Activated naive CD4-positive, alpha-beta T cell treated with anti-CD3 and anti-CD28 coated beads for 36 hours (primary cell): ENCODE results near the gene ZC3H18. TPM values are rescaled to one million over a fixed set of nuclear protein-coding genes. Genes with fewer than 3 reads are reported as not detected.
A peak's percentile ranks its signal among the peaks of the same experiment; 100 is the strongest.

Experiments
- CTCF ChIA-PET: fragments of 350-600 bp; sonication (Branson Sonifier 250); formaldehyde crosslinking; loops from one replicate; lab custom pipeline; 2021; ENCODE audit warnings: antibody characterized with exemption; lab: Charles Lee
- DNase-seq: peaks from one replicate; pipeline ENCODE4 v3.0.0-alpha.2; 2020
- H3K27ac Mint-ChIP-seq: one replicate; pipeline ENCODE4 v1.8.0; 2021; ENCODE audit warnings: mild to moderate bottlenecking, mixed read lengths
- H3K27me3 Mint-ChIP-seq: one replicate; pipeline ENCODE4 v1.8.0; 2021; ENCODE audit warnings: low read depth, mixed read lengths
- H3K36me3 Mint-ChIP-seq: one replicate; pipeline ENCODE4 v1.8.0; 2021; ENCODE audit warnings: low read depth, mixed read lengths
- H3K4me1 Mint-ChIP-seq: one replicate; pipeline ENCODE4 v1.8.0; 2021; ENCODE audit warnings: low read depth, mixed read lengths
- H3K4me3 Mint-ChIP-seq: one replicate; pipeline ENCODE4 v1.8.0; 2021; ENCODE audit warnings: mild to moderate bottlenecking, moderate library complexity, mixed read lengths
- H3K9me3 Mint-ChIP-seq: one replicate; pipeline ENCODE4 v1.8.0; 2021; ENCODE audit warnings: mixed read lengths
- intact Hi-C: fragments of 100-400 bp; cut with micrococcal nuclease; formaldehyde crosslinking; loops from one replicate; pipeline ENCODE4 v1.15.1; 2023
- total RNA-seq, 2 experiments: library from RNA; stranded (reverse); gene quantifications; one replicate each; pipeline ENCODE4 v1.2.3, GENCODE V29; 2021

Gene ZC3H18
- total RNA-seq, 2 experiments from 2014 or later: 55.8 to 58.5 TPM

DNA sequence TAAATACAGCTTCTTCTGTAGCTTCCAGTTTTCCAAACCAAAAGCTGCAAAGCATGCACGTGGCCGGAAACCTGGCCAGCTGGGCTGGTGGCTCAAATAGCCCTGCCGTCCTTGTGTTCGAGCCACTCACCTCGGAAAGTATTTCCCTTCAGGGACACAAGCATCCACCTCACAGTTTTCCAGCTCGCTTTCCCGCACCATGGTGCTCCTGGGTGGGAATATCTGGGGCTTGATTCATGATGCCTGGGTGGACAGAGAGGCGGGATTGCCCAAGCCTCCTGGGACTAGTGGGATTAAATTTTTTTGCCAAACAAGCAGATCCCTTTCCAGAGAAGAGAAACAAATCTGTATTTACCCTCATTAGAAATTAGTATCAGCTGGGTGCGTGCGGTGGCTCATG lies 99.8 kb downstream of the ZC3H18 start:
- DNase-seq: no peak
- Mint-ChIP-seq H3K4me3 (no peak overlapping the region), H3K27me3 (no peaks in the 10 kb centered on the region), H3K27ac (no peak overlapping the region), H3K36me3 (peaks cover 2% of the 10 kb centered on the region), H3K9me3 (no peaks in the 10 kb centered on the region), H3K4me1 (no peaks in the 10 kb centered on the region)
- CTCF ChIA-PET: interaction anchor here (0.8 to 1.0 kb wide), 2 partner anchors 12 to 67 kb away, joined by 3 to 4 read pairs; no protein-coding TSS in a partner anchor
- intact Hi-C loops: no loop called here

DNA sequence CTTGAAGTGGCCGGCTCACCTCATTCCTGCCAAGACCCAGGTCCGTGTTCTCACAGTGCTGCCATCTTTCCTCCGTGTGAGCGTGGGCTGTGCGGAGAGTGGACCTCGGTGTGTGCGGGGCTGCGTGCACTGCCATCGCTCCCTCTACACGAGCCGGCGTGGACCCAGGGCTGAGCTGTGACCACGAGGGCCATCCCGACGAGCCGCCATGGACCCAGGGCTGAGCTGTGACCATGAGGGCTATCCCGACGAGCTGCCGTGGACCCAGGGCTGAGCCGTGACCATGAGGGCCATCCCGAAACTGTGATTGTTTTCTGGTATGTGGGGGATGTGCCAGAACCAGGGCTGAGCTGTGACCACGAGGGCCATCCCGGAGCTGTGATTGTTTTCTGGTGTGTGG lies 101.6 kb downstream of the ZC3H18 start:
- Mint-ChIP-seq H3K27me3 (no peaks in the 10 kb centered on the region), H3K4me1 (no peaks in the 10 kb centered on the region), H3K9me3 (no peaks in the 10 kb centered on the region)

GRCh38 chr16:88672776-88673175 lies 102.6 kb downstream of the ZC3H18 start:
- CTCF ChIA-PET: interaction anchor here (1.1 to 2.1 kb wide), 2 partner anchors 12 to 32 kb away, joined by 3 to 8 read pairs; no protein-coding TSS in a partner anchor

More for the DNA sequence above, 101.6 kb downstream of the ZC3H18 start:
- no peak overlapping the region for H3K4me3 Mint-ChIP-seq
- H3K27ac Mint-ChIP-seq: no peak overlapping the region
- no peak for DNase-seq
- intact Hi-C loops: no loop called here
- CTCF ChIA-PET: interaction anchor here (0.6 to 2.1 kb wide), 2 partner anchors 13 to 179 kb away, joined by 3 to 8 read pairs; no protein-coding TSS in a partner anchor
- H3K36me3 Mint-ChIP-seq: peaks cover 2% of the 10 kb centered on the region

GRCh38 chr16:88673716-88674379 lies 103.6 kb downstream of the ZC3H18 start:
- no peaks in the 10 kb centered on the region for H3K27me3 Mint-ChIP-seq
- no peak for DNase-seq
- H3K4me3 Mint-ChIP-seq: no peak overlapping the region
- CTCF ChIA-PET: interaction anchor here (0.6 to 2.1 kb wide), 2 partner anchors 10 to 11 kb away, joined by 3 to 8 read pairs; no protein-coding TSS in a partner anchor
- H3K27ac Mint-ChIP-seq: no peak overlapping the region
- intact Hi-C loops: no loop called here
- no peaks in the 10 kb centered on the region for H3K36me3 Mint-ChIP-seq
- H3K9me3 Mint-ChIP-seq: no peaks in the 10 kb centered on the region
- H3K4me1 Mint-ChIP-seq: no peaks in the 10 kb centered on the region

More at GRCh38 chr16:88672776-88673175, 102.6 kb downstream of the ZC3H18 start:
- no peak for DNase-seq
- no peaks in the 10 kb centered on the region for H3K27me3 Mint-ChIP-seq
- H3K9me3 Mint-ChIP-seq: no peaks in the 10 kb centered on the region
- no peak overlapping the region for H3K27ac Mint-ChIP-seq
- intact Hi-C loops: no loop called here
- H3K36me3 Mint-ChIP-seq: peaks cover 2% of the 10 kb centered on the region
- no peak overlapping the region for H3K4me3 Mint-ChIP-seq
- no peaks in the 10 kb centered on the region for H3K4me1 Mint-ChIP-seq

- intact Hi-C loops: no loop called here
- Mint-ChIP-seq H3K4me3 (no peak overlapping the region), H3K36me3 (no peaks in the 10 kb centered on the region), H3K27me3 (no peaks in the 10 kb centered on the region), H3K27ac (no peak overlapping the region), H3K9me3 (no peaks in the 10 kb centered on the region), H3K4me1 (peaks cover 10% of the 10 kb centered on the region)
- CTCF ChIA-PET: no interaction called here
- DNase-seq: no peak
Measured at GRCh38 chr16:88676502-88677242, 106.5 kb downstream of the ZC3H18 start.

DNA sequence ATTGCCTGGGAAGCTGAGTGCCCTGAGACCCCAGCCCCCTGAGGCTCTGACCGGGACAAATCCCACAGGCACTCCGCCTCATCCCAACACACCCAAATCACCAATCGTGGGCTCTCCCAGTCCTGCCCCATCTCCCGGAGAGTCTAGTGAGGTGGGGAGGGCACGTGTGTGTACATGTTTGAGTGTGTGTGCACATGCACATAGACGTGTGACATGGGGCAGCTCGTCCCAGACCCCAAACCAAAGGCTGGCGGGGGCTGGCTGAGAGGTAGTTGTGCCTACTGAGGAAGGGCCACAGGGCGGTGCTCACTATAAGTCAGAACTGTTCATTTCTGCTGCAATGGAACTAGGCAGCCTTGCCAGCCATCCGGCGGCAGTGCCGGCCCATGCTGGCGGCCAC lies 107.5 kb downstream of the ZC3H18 start:
- Mint-ChIP-seq H3K27ac (no peak overlapping the region), H3K4me1 (peaks cover 18% of the 10 kb centered on the region), H3K36me3 (no peaks in the 10 kb centered on the region), H3K4me3 (no peak overlapping the region), H3K27me3 (no peaks in the 10 kb centered on the region), H3K9me3 (no peaks in the 10 kb centered on the region)
- CTCF ChIA-PET: no interaction called here
- no peak for DNase-seq
- intact Hi-C loops: no loop called here

DNA sequence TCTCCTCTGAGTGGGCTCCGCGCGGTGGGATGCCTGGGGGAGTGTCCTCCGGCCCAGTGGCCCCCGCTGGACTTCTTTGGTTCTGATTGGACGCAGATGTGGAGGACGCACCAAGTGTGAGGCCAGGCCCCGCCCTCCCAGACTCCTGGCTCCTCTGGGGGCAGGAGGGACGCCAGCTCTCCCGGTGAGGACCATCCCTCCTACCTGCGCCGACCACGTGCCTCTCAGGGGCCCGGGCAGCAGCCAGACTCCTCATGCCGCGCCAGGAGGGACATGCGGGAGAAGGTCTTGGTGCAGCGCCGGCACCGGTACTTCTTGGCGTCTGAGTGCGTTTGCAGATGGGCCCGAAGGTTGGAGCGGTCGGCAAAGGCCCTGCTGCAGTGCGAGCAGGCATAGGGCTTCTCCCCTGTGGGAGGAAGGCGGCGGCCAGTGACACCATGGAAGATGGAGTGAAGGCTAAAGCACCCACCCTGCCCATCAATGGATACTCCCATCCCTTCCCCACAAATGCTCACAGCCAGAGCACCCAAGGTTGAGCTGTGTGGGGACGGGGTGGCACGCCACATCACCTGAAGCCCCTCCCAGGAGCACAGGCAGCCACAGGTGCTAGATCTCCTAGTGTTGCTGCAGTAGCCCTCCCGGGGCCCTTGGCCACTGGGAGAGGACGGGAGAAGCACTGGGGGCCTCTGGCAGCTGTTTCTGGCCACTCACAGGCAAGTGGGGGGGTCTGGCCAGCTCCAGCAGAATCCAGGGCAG lies 108.2 kb downstream of the ZC3H18 start:
- intact Hi-C loops: no loop called here
- no peaks in the 10 kb centered on the region for H3K27me3 Mint-ChIP-seq
- H3K9me3 Mint-ChIP-seq: no peaks in the 10 kb centered on the region
- DNase-seq: no peak
- peaks cover 18% of the 10 kb centered on the region for H3K4me1 Mint-ChIP-seq
- CTCF ChIA-PET: no interaction called here
- H3K36me3 Mint-ChIP-seq: no peaks in the 10 kb centered on the region
- no peak overlapping the region for H3K4me3 Mint-ChIP-seq
- no peak overlapping the region for H3K27ac Mint-ChIP-seq

DNA sequence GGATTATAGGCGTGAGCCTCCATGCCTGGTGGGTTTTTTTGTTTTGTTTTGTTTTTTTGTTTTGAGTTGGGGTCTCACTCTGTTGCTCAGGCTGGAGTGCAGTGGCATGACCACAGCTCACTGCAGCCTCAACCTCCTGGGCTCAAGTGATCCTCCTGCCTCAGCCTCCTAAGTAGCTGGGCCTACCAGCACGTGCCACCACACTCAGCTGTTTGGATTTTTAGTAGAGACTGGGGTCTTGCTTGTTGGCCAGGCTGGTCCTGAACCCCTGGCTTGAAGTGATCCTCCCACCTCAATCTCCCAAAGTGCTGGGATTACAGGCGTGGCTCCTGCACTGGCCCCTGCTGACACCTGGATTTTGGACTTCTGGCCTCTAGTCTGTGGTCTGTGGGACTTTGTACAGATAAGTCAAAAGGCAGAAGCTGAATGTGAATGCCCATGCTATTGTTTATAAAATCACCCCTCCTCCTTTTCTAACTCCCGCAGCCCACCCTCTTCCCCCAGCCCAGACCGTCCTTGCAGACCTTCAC lies 110.4 kb downstream of the ZC3H18 start:
- H3K36me3 Mint-ChIP-seq: no peaks in the 10 kb centered on the region
- intact Hi-C loops: loop anchor here (1.0 to 5.0 kb wide), 3 partner anchors 17 to 122 kb away; partner anchors contain the start of genes CDT1 and MVD
- H3K4me1 Mint-ChIP-seq: peaks cover 34% of the 10 kb centered on the region
- H3K4me3 Mint-ChIP-seq: peak overlapping the region; percentile 66
- no peak for DNase-seq
- H3K27ac Mint-ChIP-seq: peak overlapping the region; percentile 87
- H3K27me3 Mint-ChIP-seq: no peaks in the 10 kb centered on the region
- H3K9me3 Mint-ChIP-seq: no peaks in the 10 kb centered on the region
- CTCF ChIA-PET: interaction anchor here (1.0 to 2.3 kb wide), 4 partner anchors 11 to 100 kb away, joined by 4 to 10 read pairs (median 4); no protein-coding TSS in a partner anchor

DNA sequence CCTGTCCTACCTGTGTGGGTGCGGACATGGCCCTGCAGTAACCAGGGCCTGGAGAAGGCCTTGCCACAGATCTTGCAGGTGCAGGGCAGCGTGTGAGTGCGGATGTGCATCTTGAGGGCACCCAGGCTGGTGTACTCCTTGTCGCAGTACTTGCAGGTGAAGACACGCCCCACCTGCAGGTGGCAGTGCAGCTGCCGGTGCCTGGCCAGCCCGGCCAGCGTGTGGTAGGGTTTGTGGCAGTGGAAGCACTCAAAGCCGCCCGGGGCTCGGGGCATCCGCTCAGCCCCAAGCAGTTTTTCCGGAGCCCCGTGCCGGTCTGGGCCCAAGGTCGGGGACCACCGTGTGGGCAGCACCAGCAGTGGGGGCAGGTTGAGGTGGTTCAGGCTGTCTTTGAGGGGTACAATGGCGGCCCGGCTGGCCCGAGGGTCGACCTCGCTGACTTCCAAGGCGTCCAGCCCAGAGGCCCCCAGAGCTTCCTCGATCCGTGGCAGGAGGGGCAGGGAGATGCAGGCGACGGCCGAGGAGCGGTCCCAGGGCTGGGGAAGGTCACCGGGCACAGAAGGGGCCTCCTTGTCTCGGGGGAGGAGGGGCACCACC lies 111.0 kb downstream of the ZC3H18 start:
- Mint-ChIP-seq H3K4me1 (peaks cover 34% of the 10 kb centered on the region), H3K27ac (peak overlapping the region; percentile 87), H3K9me3 (no peaks in the 10 kb centered on the region), H3K36me3 (no peaks in the 10 kb centered on the region), H3K27me3 (no peaks in the 10 kb centered on the region), H3K4me3 (peak overlapping the region; percentile 66)
- peak; percentile 69 for DNase-seq
- CTCF ChIA-PET: interaction anchor here (1.0 to 2.3 kb wide), 5 partner anchors 11 to 99 kb away, joined by 4 to 10 read pairs (median 5); no protein-coding TSS in a partner anchor
- intact Hi-C loops: loop anchor here (1.0 to 5.0 kb wide), 3 partner anchors 18 to 121 kb away; partner anchors contain the start of genes CDT1 and MVD
